GM18873 (cell line): ENCODE data around the gene ZBTB20.

Experiments
- ATAC-seq: cut with Tn5 transposase; IDR thresholded peaks from one replicate; pipeline ENCODE4 v1.9.1; 2021; ENCODE audit warnings: mild to moderate bottlenecking, moderate library complexity, moderate number of reproducible peaks; ENCODE audit not compliant: unreplicated experiment, low FRiP score

ZBTB20 gene

GRCh38 chr3:114466816-114467215 lies 680.3 kb downstream of the ZBTB20 start:
- ATAC-seq = no peak

GRCh38 chr3:114466251-114466650 lies 680.8 kb downstream of the ZBTB20 start:
- ATAC-seq = no peak

GRCh38 chr3:114464548-114464947 lies 682.5 kb downstream of the ZBTB20 start:
- ATAC-seq = peak; percentile 95

- ATAC-seq = no peak
These were observed 684.3 kb downstream of the ZBTB20 start for GRCh38 chr3:114462750-114463149.

GRCh38 chr3:114460459-114460858 lies 686.6 kb downstream of the ZBTB20 start:
- peak; percentile 35 for ATAC-seq

GRCh38 chr3:114456742-114457141 lies 690.3 kb downstream of the ZBTB20 start:
- ATAC-seq = peak; percentile 65

- ATAC-seq = no peak
These were observed 691.7 kb downstream of the ZBTB20 start for GRCh38 chr3:114455432-114455831.

- no peak for ATAC-seq
These were observed 692.4 kb downstream of the ZBTB20 start for GRCh38 chr3:114454551-114455251.

- no peak for ATAC-seq
These were observed 693.7 kb downstream of the ZBTB20 start for GRCh38 chr3:114453361-114453780.

- no peak for ATAC-seq
These were observed 694.2 kb downstream of the ZBTB20 start for GRCh38 chr3:114452937-114453336.

GRCh38 chr3:114452256-114452655 lies 694.8 kb downstream of the ZBTB20 start:
- no peak for ATAC-seq

GRCh38 chr3:114451561-114452018 lies 695.5 kb downstream of the ZBTB20 start:
- no peak for ATAC-seq

GRCh38 chr3:114451051-114451451 lies 696.0 kb downstream of the ZBTB20 start:
- peak; percentile 30 for ATAC-seq

GRCh38 chr3:114450008-114450596 lies 697.0 kb downstream of the ZBTB20 start:
- ATAC-seq = no peak

- peak; percentile 30 for ATAC-seq
These were observed 697.6 kb downstream of the ZBTB20 start for GRCh38 chr3:114449271-114450007.

GRCh38 chr3:114447950-114448479 lies 699.1 kb downstream of the ZBTB20 start:
- ATAC-seq = no peak

GRCh38 chr3:114447545-114447944 lies 699.5 kb downstream of the ZBTB20 start:
- ATAC-seq = peak; percentile 45

- ATAC-seq = no peak
These were observed 700.5 kb downstream of the ZBTB20 start for GRCh38 chr3:114446600-114446999.

- no peak for ATAC-seq
These were observed 701.9 kb downstream of the ZBTB20 start for GRCh38 chr3:114445233-114445632.

GRCh38 chr3:114444216-114444615 lies 702.9 kb downstream of the ZBTB20 start:
- no peak for ATAC-seq

- no peak for ATAC-seq
These were observed 704.8 kb downstream of the ZBTB20 start for GRCh38 chr3:114442246-114442645.
